K562 (cell line): Measurements from ENCODE around the gene CSNK2A1.

Experiments used
- LEF1 ChIP-seq: fragments of 450-650 bp; IDR thresholded peaks from 2 replicates; pipeline ENCODE4 v1.6.1; 2016; ENCODE audit warnings: mild to moderate bottlenecking
- MYC ChIP-seq, 2 experiments: fragments of 250-450 bp in 1 of 2; sonication (Bioruptor Pico) in 1 of 2; IDR thresholded peaks; 2 replicates each; pipeline versions ENCODE4 v1.5.1 to v1.6.1; 2012 to 2021; ENCODE audit warnings: low read depth in 2 of 2, borderline replicate concordance in 1 of 2, improper control_type of control experiment in 1 of 2, low read length in 1 of 2, mild to moderate bottlenecking in 1 of 2, moderate library complexity in 1 of 2
- POLR2AphosphoS5 ChIP-seq: IDR thresholded peaks from 2 replicates; pipeline ENCODE4 v1.6.1; 2011; ENCODE audit warnings: mild to moderate bottlenecking, low read depth, low read length, moderate library complexity; ENCODE audit not compliant: control insufficient read depth, insufficient read depth
- SOX6 ChIP-seq: fragments of 450-650 bp; IDR thresholded peaks from 2 replicates; pipeline ENCODE4 v1.6.1; 2014; ENCODE audit warnings: mild to moderate bottlenecking
- SREBF2 ChIP-seq: sonication (generic); formaldehyde crosslinking; IDR thresholded peaks from 2 replicates; pipeline ENCODE4 v1.4.0; 2020; ENCODE audit warnings: mild to moderate bottlenecking, missing genetic modification reagents

GRCh38 chr20:483815-484644 is 59.6 kb downstream of the CSNK2A1 start:
- TF ChIP-seq SOX6, result no peak
- no peak for TF ChIP-seq MYC (IDR thresholded peaks at IDR 0.05; ENCODE audit: low read depth, low read length)
- no peak for TF ChIP-seq MYC (CRISPR knock-in tag; IDR thresholded peaks at IDR 0.05; ENCODE audit: borderline replicate concordance, low read depth)
- no peak for TF ChIP-seq POLR2AphosphoS5
- no peak for TF ChIP-seq LEF1
- no peak for TF ChIP-seq SREBF2 (CRISPR knock-in tag)
